ENCODE data around the gene KIF21A. TPM values are rescaled to one million over a fixed set of nuclear protein-coding genes. Genes with fewer than 3 reads are reported as not detected.

Gene KIF21A
- polyA plus RNA-seq, 1 donor from 2014 or later, result 130 TPM

GRCh38 chr12:39364196-39364595 lies 78.7 kb downstream of the KIF21A start:
- Histone ChIP-seq H3K27ac (ENCODE audit: low read length) (no peak overlapping the region), H3K79me2 (replicated peaks; ENCODE audit: insufficient read depth, low read length) (no peaks in the 10 kb centered on the region), H3K9me3 (ENCODE audit: low read length) (no peaks in the 10 kb centered on the region), H3K4me3 (ENCODE audit: low read length) (no peak overlapping the region), H3F3A (ENCODE audit: insufficient read depth, low read length, poor library complexity, severe bottlenecking) (no peaks in the 10 kb centered on the region), H3K4me2 (ENCODE audit: low read length) (no peak overlapping the region), H3K9ac (ENCODE audit: low read length) (no peak overlapping the region), H4K20me1 (ENCODE audit: insufficient read depth) (no peaks in the 10 kb centered on the region), H3K9me2 (ENCODE audit: insufficient read depth, low read length) (no peaks in the 10 kb centered on the region), H3K27me3 (ENCODE audit: insufficient read depth, low read depth, low read length) (no peaks in the 10 kb centered on the region), H3K36me3 (ENCODE audit: insufficient read depth, low read length) (peaks cover 11% of the 10 kb centered on the region), H2AFZ (ENCODE audit: low read depth, low read length) (no peak overlapping the region)
- no peak for TF ChIP-seq SMC3 (conservative IDR thresholded peaks at IDR 0.05; ENCODE audit: poor library complexity)
- TF ChIP-seq, protein P1, sequence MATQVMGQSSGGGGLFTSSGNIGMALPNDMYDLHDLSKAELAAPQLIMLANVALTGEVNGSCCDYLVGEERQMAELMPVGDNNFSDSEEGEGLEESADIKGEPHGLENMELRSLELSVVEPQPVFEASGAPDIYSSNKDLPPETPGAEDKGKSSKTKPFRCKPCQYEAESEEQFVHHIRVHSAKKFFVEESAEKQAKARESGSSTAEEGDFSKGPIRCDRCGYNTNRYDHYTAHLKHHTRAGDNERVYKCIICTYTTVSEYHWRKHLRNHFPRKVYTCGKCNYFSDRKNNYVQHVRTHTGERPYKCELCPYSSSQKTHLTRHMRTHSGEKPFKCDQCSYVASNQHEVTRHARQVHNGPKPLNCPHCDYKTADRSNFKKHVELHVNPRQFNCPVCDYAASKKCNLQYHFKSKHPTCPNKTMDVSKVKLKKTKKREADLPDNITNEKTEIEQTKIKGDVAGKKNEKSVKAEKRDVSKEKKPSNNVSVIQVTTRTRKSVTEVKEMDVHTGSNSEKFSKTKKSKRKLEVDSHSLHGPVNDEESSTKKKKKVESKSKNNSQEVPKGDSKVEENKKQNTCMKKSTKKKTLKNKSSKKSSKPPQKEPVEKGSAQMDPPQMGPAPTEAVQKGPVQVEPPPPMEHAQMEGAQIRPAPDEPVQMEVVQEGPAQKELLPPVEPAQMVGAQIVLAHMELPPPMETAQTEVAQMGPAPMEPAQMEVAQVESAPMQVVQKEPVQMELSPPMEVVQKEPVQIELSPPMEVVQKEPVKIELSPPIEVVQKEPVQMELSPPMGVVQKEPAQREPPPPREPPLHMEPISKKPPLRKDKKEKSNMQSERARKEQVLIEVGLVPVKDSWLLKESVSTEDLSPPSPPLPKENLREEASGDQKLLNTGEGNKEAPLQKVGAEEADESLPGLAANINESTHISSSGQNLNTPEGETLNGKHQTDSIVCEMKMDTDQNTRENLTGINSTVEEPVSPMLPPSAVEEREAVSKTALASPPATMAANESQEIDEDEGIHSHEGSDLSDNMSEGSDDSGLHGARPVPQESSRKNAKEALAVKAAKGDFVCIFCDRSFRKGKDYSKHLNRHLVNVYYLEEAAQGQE (IDR thresholded peaks at IDR 0.05; ENCODE audit: borderline replicate concordance), result no peak

DNA sequence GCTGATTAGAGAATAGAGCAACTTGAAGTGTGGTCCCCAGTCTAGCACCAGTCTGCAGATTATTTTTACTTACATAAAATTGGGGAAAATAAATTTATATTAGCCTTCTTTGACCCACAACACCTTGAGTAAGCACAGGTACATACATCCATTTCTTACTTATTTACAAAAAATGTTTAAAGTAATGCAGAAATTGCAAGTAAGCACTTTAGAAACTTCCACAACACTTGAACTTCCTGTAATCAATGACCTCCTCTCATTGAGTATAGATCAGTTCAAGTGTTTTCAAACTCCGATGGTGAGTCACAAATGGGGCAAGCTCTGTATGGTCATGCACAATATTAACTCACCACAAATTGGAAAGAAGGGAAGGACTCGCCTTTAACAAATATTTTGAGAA lies 83.3 kb downstream of the KIF21A start:
- Histone ChIP-seq H3K4me2 (ENCODE audit: low read length) (no peak overlapping the region), H3K36me3 (ENCODE audit: insufficient read depth, low read length) (peaks cover 27% of the 10 kb centered on the region), H3K9ac (ENCODE audit: low read length) (no peak overlapping the region), H3K79me2 (replicated peaks; ENCODE audit: insufficient read depth, low read length) (no peaks in the 10 kb centered on the region), H3K9me2 (ENCODE audit: insufficient read depth, low read length) (no peaks in the 10 kb centered on the region), H3K4me3 (ENCODE audit: low read length) (no peak overlapping the region), H4K20me1 (ENCODE audit: insufficient read depth) (no peaks in the 10 kb centered on the region), H3F3A (ENCODE audit: insufficient read depth, low read length, poor library complexity, severe bottlenecking) (no peaks in the 10 kb centered on the region), H3K27me3 (ENCODE audit: insufficient read depth, low read depth, low read length) (no peaks in the 10 kb centered on the region), H3K9me3 (ENCODE audit: low read length) (no peaks in the 10 kb centered on the region), H2AFZ (ENCODE audit: low read depth, low read length) (no peak overlapping the region), H3K27ac (ENCODE audit: low read length) (no peak overlapping the region)
- TF ChIP-seq EP300 (conservative IDR thresholded peaks at IDR 0.05; ENCODE audit: poor library complexity, severe bottlenecking) (no peak), EZH2 (IDR thresholded peaks at IDR 0.05; ENCODE audit: borderline replicate concordance, insufficient read depth, low read length, poor library complexity, severe bottlenecking) (no peak), TAF1 (IDR thresholded peaks at IDR 0.05; ENCODE audit: low read depth) (no peak), MXI1 (conservative IDR thresholded peaks at IDR 0.05; ENCODE audit: poor library complexity, severe bottlenecking) (no peak), SMC3 (conservative IDR thresholded peaks at IDR 0.05; ENCODE audit: poor library complexity) (no peak), POLR2AphosphoS5 (IDR thresholded peaks at IDR 0.05) (no peak), RAD21 (conservative IDR thresholded peaks at IDR 0.05) (no peak)
- TF ChIP-seq, protein P1 (IDR thresholded peaks at IDR 0.05; ENCODE audit: borderline replicate concordance), result no peak
- TF ChIP-seq, protein P2, sequence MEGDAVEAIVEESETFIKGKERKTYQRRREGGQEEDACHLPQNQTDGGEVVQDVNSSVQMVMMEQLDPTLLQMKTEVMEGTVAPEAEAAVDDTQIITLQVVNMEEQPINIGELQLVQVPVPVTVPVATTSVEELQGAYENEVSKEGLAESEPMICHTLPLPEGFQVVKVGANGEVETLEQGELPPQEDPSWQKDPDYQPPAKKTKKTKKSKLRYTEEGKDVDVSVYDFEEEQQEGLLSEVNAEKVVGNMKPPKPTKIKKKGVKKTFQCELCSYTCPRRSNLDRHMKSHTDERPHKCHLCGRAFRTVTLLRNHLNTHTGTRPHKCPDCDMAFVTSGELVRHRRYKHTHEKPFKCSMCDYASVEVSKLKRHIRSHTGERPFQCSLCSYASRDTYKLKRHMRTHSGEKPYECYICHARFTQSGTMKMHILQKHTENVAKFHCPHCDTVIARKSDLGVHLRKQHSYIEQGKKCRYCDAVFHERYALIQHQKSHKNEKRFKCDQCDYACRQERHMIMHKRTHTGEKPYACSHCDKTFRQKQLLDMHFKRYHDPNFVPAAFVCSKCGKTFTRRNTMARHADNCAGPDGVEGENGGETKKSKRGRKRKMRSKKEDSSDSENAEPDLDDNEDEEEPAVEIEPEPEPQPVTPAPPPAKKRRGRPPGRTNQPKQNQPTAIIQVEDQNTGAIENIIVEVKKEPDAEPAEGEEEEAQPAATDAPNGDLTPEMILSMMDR (IDR thresholded peaks at IDR 0.05; ENCODE audit: poor library complexity, severe bottlenecking), result no peak

All from neural cell (in vitro differentiated cells).